ENCODE results near the gene LGI4. TPM values are rescaled to one million over a fixed set of nuclear protein-coding genes. Genes with fewer than 3 reads are reported as not detected.

The LGI4 gene
- total and polyA plus RNA-seq, 2 donors (not counting 1 experiment from before 2014, with no cell fraction given), result 0.17 to 0.19 TPM

GRCh38 chr19:35123573-35123972, 11.3 kb downstream of the LGI4 start:
- Histone ChIP-seq H3K4me2 (ENCODE audit: extremely low read depth, insufficient read depth, low read length) (peak overlapping the region; percentile 98), H4K20me1 (ENCODE audit: control insufficient read depth, extremely low read depth, insufficient read depth, low read length) (no peaks in the 10 kb centered on the region), H3K9ac (ENCODE audit: insufficient read depth, low read length) (no peak overlapping the region), H3K36me3 (ENCODE audit: control insufficient read depth, insufficient read depth, low read length) (no peaks in the 10 kb centered on the region), H3K79me2 (ENCODE audit: control insufficient read depth, insufficient read depth, low read length) (no peaks in the 10 kb centered on the region), H2AFZ (ENCODE audit: low read length) (no peak overlapping the region), H3K27me3 (ENCODE audit: control insufficient read depth, insufficient read depth, low read length) (peaks cover 3% of the 10 kb centered on the region), H3K27ac (ENCODE audit: insufficient read depth, low read length) (no peak overlapping the region), H3K4me3 (replicated peaks in 1 of 4; ENCODE audit: control extremely low read depth in 1 of 4, insufficient read depth in 1 of 4, low read depth in 3 of 4, low read length in 4 of 4) (peak overlapping the region in 2 of 4 experiments; percentile 66 to 67), H3K4me1 (ENCODE audit: control insufficient read depth, extremely low read depth, insufficient read depth, low read length) (peaks cover 13% of the 10 kb centered on the region), H3K9me3 (ENCODE audit: control insufficient read depth, insufficient read depth, low read depth, low read length) (no peaks in the 10 kb centered on the region)
- DNase-seq (ENCODE audit: low read depth in 2 of 2), result no peak
- TF ChIP-seq EZH2 (IDR thresholded peaks at IDR 0.05; ENCODE audit: low read length, missing control alignments), result no peak
- TF ChIP-seq CTCF (conservative IDR thresholded peaks at IDR 0.05 in 1 of 2, IDR thresholded peaks at IDR 0.05 in 1 of 2; ENCODE audit: low read depth in 1 of 2, low read length in 2 of 2), result no peak

- Histone ChIP-seq H2AFZ (ENCODE audit: low read length) (no peak overlapping the region), H4K20me1 (ENCODE audit: control insufficient read depth, extremely low read depth, insufficient read depth, low read length) (no peaks in the 10 kb centered on the region), H3K9ac (ENCODE audit: insufficient read depth, low read length) (no peak overlapping the region), H3K4me3 (replicated peaks in 1 of 4; ENCODE audit: control extremely low read depth in 1 of 4, insufficient read depth in 1 of 4, low read depth in 3 of 4, low read length in 4 of 4) (no peak overlapping the region), H3K4me2 (ENCODE audit: extremely low read depth, insufficient read depth, low read length) (no peak overlapping the region), H3K9me3 (ENCODE audit: control insufficient read depth, insufficient read depth, low read depth, low read length) (no peaks in the 10 kb centered on the region), H3K36me3 (ENCODE audit: control insufficient read depth, insufficient read depth, low read length) (no peaks in the 10 kb centered on the region), H3K4me1 (ENCODE audit: control insufficient read depth, extremely low read depth, insufficient read depth, low read length) (peaks cover 13% of the 10 kb centered on the region), H3K79me2 (ENCODE audit: control insufficient read depth, insufficient read depth, low read length) (no peaks in the 10 kb centered on the region), H3K27me3 (ENCODE audit: control insufficient read depth, insufficient read depth, low read length) (peaks cover 3% of the 10 kb centered on the region), H3K27ac (ENCODE audit: insufficient read depth, low read length) (no peak overlapping the region)
- TF ChIP-seq EZH2 (IDR thresholded peaks at IDR 0.05; ENCODE audit: low read length, missing control alignments) (no peak), CTCF (conservative IDR thresholded peaks at IDR 0.05 in 1 of 2, IDR thresholded peaks at IDR 0.05 in 1 of 2; ENCODE audit: low read depth in 1 of 2, low read length in 2 of 2) (no peak)
- DNase-seq (ENCODE audit: low read depth in 2 of 2), result no peak
These were observed 11.9 kb downstream of the LGI4 start for GRCh38 chr19:35122687-35123551.

- TF ChIP-seq CTCF (conservative IDR thresholded peaks at IDR 0.05 in 1 of 2, IDR thresholded peaks at IDR 0.05 in 1 of 2; ENCODE audit: low read depth in 1 of 2, low read length in 2 of 2) (no peak), EZH2 (IDR thresholded peaks at IDR 0.05; ENCODE audit: low read length, missing control alignments) (no peak)
- H3K4me2 ChIP-seq (ENCODE audit: extremely low read depth, insufficient read depth, low read length), result no peak overlapping the region
- no peaks in the 10 kb centered on the region for H3K9me3 ChIP-seq (ENCODE audit: control insufficient read depth, insufficient read depth, low read depth, low read length)
- H2AFZ ChIP-seq (ENCODE audit: low read length), result no peak overlapping the region
- DNase-seq (ENCODE audit: low read depth in 2 of 2), result no peak
- H4K20me1 ChIP-seq (ENCODE audit: control insufficient read depth, extremely low read depth, insufficient read depth, low read length), result no peaks in the 10 kb centered on the region
- no peak overlapping the region for H3K4me3 ChIP-seq (replicated peaks in 1 of 4; ENCODE audit: control extremely low read depth in 1 of 4, insufficient read depth in 1 of 4, low read depth in 3 of 4, low read length in 4 of 4)
- H3K27me3 ChIP-seq (ENCODE audit: control insufficient read depth, insufficient read depth, low read length), result no peaks in the 10 kb centered on the region
- no peaks in the 10 kb centered on the region for H3K79me2 ChIP-seq (ENCODE audit: control insufficient read depth, insufficient read depth, low read length)
- H3K27ac ChIP-seq (ENCODE audit: insufficient read depth, low read length), result no peak overlapping the region
- H3K9ac ChIP-seq (ENCODE audit: insufficient read depth, low read length), result no peak overlapping the region
- H3K36me3 ChIP-seq (ENCODE audit: control insufficient read depth, insufficient read depth, low read length), result no peaks in the 10 kb centered on the region
- peaks cover 13% of the 10 kb centered on the region for H3K4me1 ChIP-seq (ENCODE audit: control insufficient read depth, extremely low read depth, insufficient read depth, low read length)
These were observed 14.0 kb downstream of the LGI4 start for GRCh38 chr19:35120898-35121297.
